AG10803 (cell line): ENCODE results near the gene CHCHD5.
"Not testable (repeated sequence)": the region's sequence is repeated elsewhere in the genome, so short reads cannot be mapped to it uniquely, and the experiment has no call there.

Experiments
- DNase-seq: peaks from one replicate; pipeline ENCODE4 v3.0.0; 2010; ENCODE audit warnings: low read depth
- H3K4me3 ChIP-seq: 2 replicates; pipeline ENCODE4 v1.5.1; 2011; ENCODE audit warnings: mild to moderate bottlenecking, low read length, control low read depth
- TF ChIP-seq, protein P1 (sequence below): conservative IDR thresholded peaks from 2 replicates; pipeline ENCODE4 v1.5.1; 2011; ENCODE audit warnings: mild to moderate bottlenecking, low read length, control low read depth, inconsistent platforms

CHCHD5 gene

DNA sequence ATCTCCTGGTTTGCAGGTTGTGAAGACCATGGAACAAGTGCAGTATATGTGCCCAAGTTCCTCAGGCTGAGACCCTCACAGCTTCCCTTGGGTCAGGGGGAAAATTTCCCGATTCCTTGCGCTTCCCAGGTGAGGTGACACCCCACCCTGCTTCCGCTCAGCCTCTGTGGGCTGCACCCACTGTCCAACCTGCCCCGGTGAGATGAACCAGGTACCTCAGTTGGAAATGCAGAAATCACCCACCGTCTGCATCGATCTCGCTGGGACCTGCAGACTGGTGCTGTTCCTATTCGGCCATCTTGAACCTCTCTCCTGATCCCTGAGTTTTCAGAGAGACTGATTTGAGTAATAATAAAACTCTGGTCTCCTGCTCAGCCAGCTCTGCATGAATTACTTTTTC, 30.6 kb downstream of the CHCHD5 start:
- no peak overlapping the region for H3K4me3 ChIP-seq
- DNase-seq, result no peak
- TF ChIP-seq, protein P1, sequence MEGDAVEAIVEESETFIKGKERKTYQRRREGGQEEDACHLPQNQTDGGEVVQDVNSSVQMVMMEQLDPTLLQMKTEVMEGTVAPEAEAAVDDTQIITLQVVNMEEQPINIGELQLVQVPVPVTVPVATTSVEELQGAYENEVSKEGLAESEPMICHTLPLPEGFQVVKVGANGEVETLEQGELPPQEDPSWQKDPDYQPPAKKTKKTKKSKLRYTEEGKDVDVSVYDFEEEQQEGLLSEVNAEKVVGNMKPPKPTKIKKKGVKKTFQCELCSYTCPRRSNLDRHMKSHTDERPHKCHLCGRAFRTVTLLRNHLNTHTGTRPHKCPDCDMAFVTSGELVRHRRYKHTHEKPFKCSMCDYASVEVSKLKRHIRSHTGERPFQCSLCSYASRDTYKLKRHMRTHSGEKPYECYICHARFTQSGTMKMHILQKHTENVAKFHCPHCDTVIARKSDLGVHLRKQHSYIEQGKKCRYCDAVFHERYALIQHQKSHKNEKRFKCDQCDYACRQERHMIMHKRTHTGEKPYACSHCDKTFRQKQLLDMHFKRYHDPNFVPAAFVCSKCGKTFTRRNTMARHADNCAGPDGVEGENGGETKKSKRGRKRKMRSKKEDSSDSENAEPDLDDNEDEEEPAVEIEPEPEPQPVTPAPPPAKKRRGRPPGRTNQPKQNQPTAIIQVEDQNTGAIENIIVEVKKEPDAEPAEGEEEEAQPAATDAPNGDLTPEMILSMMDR, result no peak

GRCh38 chr2:112615798-112616197, 31.4 kb downstream of the CHCHD5 start:
- DNase-seq, H3K4me3 ChIP-seq: not testable (repeated sequence)

DNA sequence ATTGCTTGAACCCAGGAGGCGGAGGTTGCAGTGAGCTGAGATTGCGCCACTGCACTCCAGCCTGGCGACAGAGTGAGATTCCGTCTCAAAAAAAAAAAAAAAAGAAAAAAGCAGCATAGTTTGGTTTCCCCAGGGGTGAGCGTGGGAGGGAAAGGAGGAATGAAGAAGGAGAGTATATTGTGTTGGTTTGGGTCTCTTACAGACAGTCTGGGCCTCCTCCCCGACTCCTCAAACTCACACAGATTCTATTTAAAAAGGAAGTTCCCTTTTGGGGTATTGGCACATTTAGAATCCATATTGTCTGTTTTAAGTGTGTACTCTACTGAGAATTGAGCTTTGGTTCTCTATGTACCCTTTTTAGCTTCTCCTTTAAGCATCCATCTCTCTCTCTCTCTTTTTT, 34.0 kb downstream of the CHCHD5 start:
- DNase-seq, result no peak
- no peak overlapping the region for H3K4me3 ChIP-seq
- TF ChIP-seq, protein P1, result no peak

- TF ChIP-seq, protein P1, result no peak
- no peak overlapping the region for H3K4me3 ChIP-seq
- DNase-seq, result peak; percentile 85
Observed at GRCh38 chr2:112621790-112622527, 37.5 kb downstream of the CHCHD5 start.

- no peak overlapping the region for H3K4me3 ChIP-seq
- peak; percentile 92 for DNase-seq
- TF ChIP-seq, protein P1, result no peak
Observed at GRCh38 chr2:112622528-112622849, 38.1 kb downstream of the CHCHD5 start.

GRCh38 chr2:112623913-112624777, 39.7 kb downstream of the CHCHD5 start:
- H3K4me3 ChIP-seq, result no peak overlapping the region
- TF ChIP-seq, protein P1, result no peak
- peak; percentile 74 for DNase-seq

- DNase-seq, result no peak
- TF ChIP-seq, protein P1, result no peak
- no peak overlapping the region for H3K4me3 ChIP-seq
Observed at GRCh38 chr2:112625474-112626114, 41.2 kb downstream of the CHCHD5 start.
